NB4 (cell line): Measurements from ENCODE around the gene HCLS1.

Experiments
- DNase-seq: peaks from one replicate; pipeline ENCODE4 v3.0.0; 2010; ENCODE audit warnings: low read depth
- H3K4me3 ChIP-seq: one replicate; pipeline ENCODE4 v1.5.1; 2011; ENCODE audit warnings: mild to moderate bottlenecking, low read depth, low read length, moderate library complexity
- CTCF ChIP-seq: IDR thresholded peaks from one replicate; pipeline ENCODE4 v1.5.1; 2012; ENCODE audit warnings: low read depth, low read length
- MYC ChIP-seq: IDR thresholded peaks from 2 replicates; pipeline ENCODE4 v1.6.1; 2011; ENCODE audit warnings: low read depth, low read length
- POLR2A ChIP-seq: IDR thresholded peaks from 2 replicates; pipeline ENCODE4 v1.6.1; 2011; ENCODE audit warnings: mild to moderate bottlenecking; ENCODE audit not compliant: insufficient read length; ENCODE audit errors: extremely low read depth
- TF ChIP-seq, protein P1 (sequence below): IDR thresholded peaks from 2 replicates; pipeline ENCODE4 v1.6.1; 2011; ENCODE audit warnings: low read depth, low read length

HCLS1 gene

DNA sequence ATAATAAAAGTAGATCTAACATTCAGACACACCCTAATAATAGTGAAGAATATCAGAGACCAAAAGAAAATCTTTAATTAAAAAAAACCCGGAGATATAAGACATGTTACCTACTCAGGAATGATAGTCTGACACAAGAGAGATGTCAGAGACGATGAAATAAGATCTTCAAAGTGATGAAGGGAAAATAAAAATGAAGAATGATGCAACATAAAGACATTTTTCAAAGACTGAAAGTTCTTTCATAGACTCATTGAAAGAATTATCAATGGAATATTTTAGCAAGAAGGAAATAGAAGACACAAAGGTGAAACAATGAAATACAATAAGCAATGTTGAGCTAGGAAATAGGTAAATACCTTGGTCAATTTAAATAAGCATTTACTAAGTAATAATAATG is 19.6 kb downstream of the HCLS1 start:
- H3K4me3 ChIP-seq: no peak overlapping the region
- no peak for TF ChIP-seq POLR2A
- TF ChIP-seq CTCF: no peak
- TF ChIP-seq MYC: no peak
- TF ChIP-seq, protein P1, sequence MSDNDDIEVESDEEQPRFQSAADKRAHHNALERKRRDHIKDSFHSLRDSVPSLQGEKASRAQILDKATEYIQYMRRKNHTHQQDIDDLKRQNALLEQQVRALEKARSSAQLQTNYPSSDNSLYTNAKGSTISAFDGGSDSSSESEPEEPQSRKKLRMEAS: no peak
- no peak for DNase-seq

- no peak for TF ChIP-seq CTCF
- no peak for TF ChIP-seq POLR2A
- H3K4me3 ChIP-seq: no peak overlapping the region
- DNase-seq: no peak
These were observed 22.8 kb downstream of the HCLS1 start for GRCh38 chr3:121637922-121638321.

DNA sequence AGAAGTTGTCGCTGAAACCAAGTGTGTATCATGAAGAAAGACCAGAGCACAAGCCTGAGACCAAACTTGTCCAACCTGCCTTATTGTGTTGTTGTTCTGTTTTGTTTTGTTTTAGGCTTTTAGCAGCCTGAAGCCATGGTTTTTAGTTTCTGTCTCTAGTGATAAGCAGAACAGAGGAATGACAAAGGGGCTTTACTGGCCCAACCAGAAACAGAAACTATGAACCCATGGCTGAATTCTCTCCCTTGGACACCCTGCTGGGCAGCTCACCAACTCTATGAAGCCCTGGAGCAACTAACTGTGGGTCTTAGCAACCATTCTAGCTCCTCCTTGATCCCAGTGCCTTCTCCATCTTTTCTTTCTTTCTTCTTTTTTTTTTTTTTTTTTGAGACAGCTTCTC is 30.3 kb downstream of the HCLS1 start:
- no peak for TF ChIP-seq CTCF
- TF ChIP-seq POLR2A: no peak
- no peak for TF ChIP-seq MYC
- TF ChIP-seq, protein P1: no peak
- no peak overlapping the region for H3K4me3 ChIP-seq
- no peak for DNase-seq

DNA sequence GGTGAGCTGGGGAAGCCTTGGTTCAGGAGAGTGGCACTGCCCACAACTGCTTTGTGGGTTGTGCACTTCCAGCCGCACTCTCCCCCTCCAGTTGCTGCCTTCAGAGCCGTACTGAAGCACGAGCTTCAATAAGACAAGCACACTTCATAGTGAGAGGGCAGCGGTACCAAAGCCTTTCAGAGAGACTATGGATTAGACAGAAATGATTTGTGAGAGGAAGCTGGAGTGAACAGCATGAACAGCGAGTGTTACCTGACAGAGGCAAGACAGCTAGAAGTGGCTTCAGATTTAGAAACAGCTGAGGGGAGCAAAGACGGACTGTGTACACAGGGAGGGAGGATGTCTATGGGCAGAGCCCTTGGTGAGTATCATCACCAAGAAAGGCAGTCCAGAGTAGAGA is 31.1 kb downstream of the HCLS1 start:
- TF ChIP-seq, protein P1: no peak
- TF ChIP-seq POLR2A (no peak), MYC (no peak), CTCF (no peak)
- no peak overlapping the region for H3K4me3 ChIP-seq

DNA sequence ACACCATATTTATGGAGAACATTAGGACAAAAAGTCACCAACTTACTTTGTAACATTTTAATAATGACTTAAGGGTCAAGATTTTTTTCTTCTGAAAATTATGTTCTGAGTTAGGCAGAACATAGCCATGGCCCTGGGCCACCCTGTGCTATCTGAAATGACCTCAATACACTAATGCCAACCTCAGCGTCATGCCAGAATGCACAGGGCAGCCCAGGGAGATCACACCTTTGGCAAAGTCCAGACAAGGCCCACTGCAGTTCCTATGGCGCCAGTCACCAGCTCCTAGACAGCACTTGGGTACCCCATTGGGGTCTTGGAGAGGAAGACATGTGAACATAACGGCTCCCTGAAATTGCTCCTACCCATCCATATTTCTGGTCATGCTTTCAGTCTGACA is 33.1 kb downstream of the HCLS1 start:
- no peak overlapping the region for H3K4me3 ChIP-seq
- DNase-seq: no peak

More for the DNA sequence above, 31.1 kb downstream of the HCLS1 start:
- no peak for DNase-seq

DNA sequence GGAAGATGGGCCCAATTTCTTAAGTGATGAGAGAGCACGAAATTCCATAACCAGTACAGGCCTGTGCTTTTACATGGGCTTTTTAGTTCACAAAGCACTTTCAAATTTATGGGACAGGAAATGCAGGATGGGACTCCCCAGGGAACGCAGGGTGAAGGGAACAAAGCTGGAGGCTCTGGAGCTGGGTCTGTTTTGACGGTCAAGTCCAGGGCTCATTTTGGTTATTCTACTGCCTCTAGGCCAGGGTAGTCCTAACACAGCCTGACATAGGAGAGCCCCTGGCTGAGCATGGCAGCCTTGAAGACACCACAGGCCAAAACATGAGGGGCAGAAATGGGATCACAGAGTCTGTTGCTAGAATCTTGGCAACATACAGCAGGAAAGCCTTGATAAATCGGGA is 33.5 kb downstream of the HCLS1 start:
- TF ChIP-seq MYC (no peak), POLR2A (no peak), CTCF (no peak)
- TF ChIP-seq, protein P1: no peak
- H3K4me3 ChIP-seq: no peak overlapping the region
- DNase-seq: no peak

More for the DNA sequence above, 33.1 kb downstream of the HCLS1 start:
- TF ChIP-seq CTCF (no peak), MYC (no peak)
- TF ChIP-seq, protein P1: no peak
